ENCODE data around the gene GASK1A. TPM values are rescaled to one million over a fixed set of nuclear protein-coding genes. Genes with fewer than 3 reads are reported as not detected.

The GASK1A gene
- total and polyA plus RNA-seq, 10 of the 15 experiments (the other 5 are each of a cell fraction or from before 2014, with no cell fraction given): 0.18 TPM; not detected in 9

- BruUV-seq (replicated peaks): no TSS peak
- WGBS (ENCODE audit: insufficient coverage, insufficient replicate concordance, low lambda C conversion rate, missing lambda C conversion rate): 14% methylated on average over 4 of the region's 4 CpGs
- Histone ChIP-seq H3K79me2 (ENCODE audit: control insufficient read depth, insufficient read depth, low read length) (no peaks in the 10 kb centered on the region), H3K9me3 (replicated peaks; ENCODE audit: control insufficient read depth, insufficient read depth, low read length) (no peaks in the 10 kb centered on the region), H3K4me2 (ENCODE audit: control insufficient read depth, insufficient read depth) (no peak overlapping the region), H3K27me3 (replicated peaks in 1 of 2; ENCODE audit: control insufficient read depth in 2 of 2, insufficient read depth in 2 of 2, low read length in 1 of 2) (peaks cover 0 to 3% of the 10 kb centered on the region in 2 experiments; a peak in 1 of 4 replicates), H4K20me1 (ENCODE audit: control insufficient read depth, insufficient read depth) (no peaks in the 10 kb centered on the region), H3K36me3 (ENCODE audit: control insufficient read depth in 2 of 2, insufficient read depth in 2 of 2, low read length in 1 of 2) (no peaks in the 10 kb centered on the region), H2AFZ (ENCODE audit: control insufficient read depth, low read depth, low read length) (no peak overlapping the region), H3K4me3 (no peak overlapping the region), H3K9ac (ENCODE audit: control insufficient read depth, insufficient read depth, low read length) (no peak overlapping the region), H3K27ac (ENCODE audit: control insufficient read depth, insufficient read depth) (no peak overlapping the region), H3K4me1 (ENCODE audit: control insufficient read depth, insufficient read depth, low read length) (no peaks in the 10 kb centered on the region)
- ChIA-PET RAD21 (ENCODE audit: unreplicated experiment) (interaction anchor here (5.7 kb wide), 1 partner anchor 127 kb away, joined by 37 read pairs; no protein-coding TSS in a partner anchor), CTCF (interaction anchor here (0.8 to 3.2 kb wide), 3 partner anchors 13 to 128 kb away, joined by 3 to 40 read pairs (median 21); no protein-coding TSS in a partner anchor), POLR2A (no interaction called here), SMC1A (ENCODE audit: uncharacterized antibody, unreplicated experiment) (interaction anchor here (1.2 kb wide), 1 partner anchor 128 kb away, joined by 5 read pairs; no protein-coding TSS in a partner anchor)
- in situ Hi-C loops (cut with MboI) (no loop called here), intact Hi-C loops (cut with micrococcal nuclease; ENCODE audit: unreplicated experiment) (no loop called here)
- FAIRE-seq: no peak
- TF ChIP-seq NFXL1 (IDR thresholded peaks at IDR 0.05; ENCODE audit: borderline replicate concordance) (no peak), BACH1 (IDR thresholded peaks at IDR 0.05; ENCODE audit: borderline replicate concordance) (no peak), E2F4 (IDR thresholded peaks at IDR 0.05; ENCODE audit: low read depth, low read length) (no peak), NRF1 (conservative IDR thresholded peaks at IDR 0.05; ENCODE audit: low read depth, low read length) (no peak), POLR2AphosphoS2 (IDR thresholded peaks at IDR 0.05; ENCODE audit: low read depth, low read length) (no peak)
- TF ChIP-seq, protein P1, sequence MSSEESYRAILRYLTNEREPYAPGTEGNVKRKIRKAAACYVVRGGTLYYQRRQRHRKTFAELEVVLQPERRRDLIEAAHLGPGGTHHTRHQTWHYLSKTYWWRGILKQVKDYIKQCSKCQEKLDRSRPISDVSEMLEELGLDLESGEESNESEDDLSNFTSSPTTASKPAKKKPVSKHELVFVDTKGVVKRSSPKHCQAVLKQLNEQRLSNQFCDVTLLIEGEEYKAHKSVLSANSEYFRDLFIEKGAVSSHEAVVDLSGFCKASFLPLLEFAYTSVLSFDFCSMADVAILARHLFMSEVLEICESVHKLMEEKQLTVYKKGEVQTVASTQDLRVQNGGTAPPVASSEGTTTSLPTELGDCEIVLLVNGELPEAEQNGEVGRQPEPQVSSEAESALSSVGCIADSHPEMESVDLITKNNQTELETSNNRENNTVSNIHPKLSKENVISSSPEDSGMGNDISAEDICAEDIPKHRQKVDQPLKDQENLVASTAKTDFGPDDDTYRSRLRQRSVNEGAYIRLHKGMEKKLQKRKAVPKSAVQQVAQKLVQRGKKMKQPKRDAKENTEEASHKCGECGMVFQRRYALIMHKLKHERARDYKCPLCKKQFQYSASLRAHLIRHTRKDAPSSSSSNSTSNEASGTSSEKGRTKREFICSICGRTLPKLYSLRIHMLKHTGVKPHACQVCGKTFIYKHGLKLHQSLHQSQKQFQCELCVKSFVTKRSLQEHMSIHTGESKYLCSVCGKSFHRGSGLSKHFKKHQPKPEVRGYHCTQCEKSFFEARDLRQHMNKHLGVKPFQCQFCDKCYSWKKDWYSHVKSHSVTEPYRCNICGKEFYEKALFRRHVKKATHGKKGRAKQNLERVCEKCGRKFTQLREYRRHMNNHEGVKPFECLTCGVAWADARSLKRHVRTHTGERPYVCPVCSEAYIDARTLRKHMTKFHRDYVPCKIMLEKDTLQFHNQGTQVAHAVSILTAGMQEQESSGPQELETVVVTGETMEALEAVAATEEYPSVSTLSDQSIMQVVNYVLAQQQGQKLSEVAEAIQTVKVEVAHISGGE (CRISPR knock-in tag; IDR thresholded peaks at IDR 0.05): no peak
- TF ChIP-seq, protein P2, sequence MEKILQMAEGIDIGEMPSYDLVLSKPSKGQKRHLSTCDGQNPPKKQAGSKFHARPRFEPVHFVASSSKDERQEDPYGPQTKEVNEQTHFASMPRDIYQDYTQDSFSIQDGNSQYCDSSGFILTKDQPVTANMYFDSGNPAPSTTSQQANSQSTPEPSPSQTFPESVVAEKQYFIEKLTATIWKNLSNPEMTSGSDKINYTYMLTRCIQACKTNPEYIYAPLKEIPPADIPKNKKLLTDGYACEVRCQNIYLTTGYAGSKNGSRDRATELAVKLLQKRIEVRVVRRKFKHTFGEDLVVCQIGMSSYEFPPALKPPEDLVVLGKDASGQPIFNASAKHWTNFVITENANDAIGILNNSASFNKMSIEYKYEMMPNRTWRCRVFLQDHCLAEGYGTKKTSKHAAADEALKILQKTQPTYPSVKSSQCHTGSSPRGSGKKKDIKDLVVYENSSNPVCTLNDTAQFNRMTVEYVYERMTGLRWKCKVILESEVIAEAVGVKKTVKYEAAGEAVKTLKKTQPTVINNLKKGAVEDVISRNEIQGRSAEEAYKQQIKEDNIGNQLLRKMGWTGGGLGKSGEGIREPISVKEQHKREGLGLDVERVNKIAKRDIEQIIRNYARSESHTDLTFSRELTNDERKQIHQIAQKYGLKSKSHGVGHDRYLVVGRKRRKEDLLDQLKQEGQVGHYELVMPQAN (conservative IDR thresholded peaks at IDR 0.05): no peak
- ATAC-seq: no peak
- DNase-seq (ENCODE audit: low read depth, low spot score): no peak
Measured at GRCh38 chr3:43089081-43089480, 110.0 kb downstream of the GASK1A start.

Measured in GM12878 (cell line).